ENCODE data around the gene NFS1.
"Not testable (repeated sequence)": the region's sequence is repeated elsewhere in the genome, so short reads cannot be mapped to it uniquely, and the experiment has no call there.

NFS1 gene

DNA sequence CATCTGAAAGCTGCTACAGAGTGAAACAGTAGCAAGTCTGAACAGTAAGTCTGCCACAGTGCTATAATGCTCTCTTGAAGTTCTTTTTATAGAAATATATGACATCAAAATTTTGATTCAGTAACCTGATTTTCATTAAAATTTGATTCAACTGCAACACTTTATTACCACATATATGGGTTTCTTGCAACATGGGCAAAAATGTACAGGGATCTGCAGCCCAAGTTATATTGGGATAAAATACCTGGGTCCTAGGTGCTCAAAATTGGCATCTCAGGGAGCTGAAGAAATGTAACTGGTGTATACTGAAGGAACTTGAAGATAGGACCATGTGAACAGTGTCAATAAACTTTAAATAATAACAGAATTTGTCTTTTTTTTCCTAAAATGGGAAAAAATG is 10.9 kb upstream of the NFS1 start:
- H3K4me3 ChIP-seq (ENCODE audit: low read depth, low read length): no peak overlapping the region
- TF ChIP-seq, protein P1, sequence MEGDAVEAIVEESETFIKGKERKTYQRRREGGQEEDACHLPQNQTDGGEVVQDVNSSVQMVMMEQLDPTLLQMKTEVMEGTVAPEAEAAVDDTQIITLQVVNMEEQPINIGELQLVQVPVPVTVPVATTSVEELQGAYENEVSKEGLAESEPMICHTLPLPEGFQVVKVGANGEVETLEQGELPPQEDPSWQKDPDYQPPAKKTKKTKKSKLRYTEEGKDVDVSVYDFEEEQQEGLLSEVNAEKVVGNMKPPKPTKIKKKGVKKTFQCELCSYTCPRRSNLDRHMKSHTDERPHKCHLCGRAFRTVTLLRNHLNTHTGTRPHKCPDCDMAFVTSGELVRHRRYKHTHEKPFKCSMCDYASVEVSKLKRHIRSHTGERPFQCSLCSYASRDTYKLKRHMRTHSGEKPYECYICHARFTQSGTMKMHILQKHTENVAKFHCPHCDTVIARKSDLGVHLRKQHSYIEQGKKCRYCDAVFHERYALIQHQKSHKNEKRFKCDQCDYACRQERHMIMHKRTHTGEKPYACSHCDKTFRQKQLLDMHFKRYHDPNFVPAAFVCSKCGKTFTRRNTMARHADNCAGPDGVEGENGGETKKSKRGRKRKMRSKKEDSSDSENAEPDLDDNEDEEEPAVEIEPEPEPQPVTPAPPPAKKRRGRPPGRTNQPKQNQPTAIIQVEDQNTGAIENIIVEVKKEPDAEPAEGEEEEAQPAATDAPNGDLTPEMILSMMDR (IDR thresholded peaks at IDR 0.05; ENCODE audit: borderline replicate concordance, insufficient read depth, low read depth, low read length): no peak

DNA sequence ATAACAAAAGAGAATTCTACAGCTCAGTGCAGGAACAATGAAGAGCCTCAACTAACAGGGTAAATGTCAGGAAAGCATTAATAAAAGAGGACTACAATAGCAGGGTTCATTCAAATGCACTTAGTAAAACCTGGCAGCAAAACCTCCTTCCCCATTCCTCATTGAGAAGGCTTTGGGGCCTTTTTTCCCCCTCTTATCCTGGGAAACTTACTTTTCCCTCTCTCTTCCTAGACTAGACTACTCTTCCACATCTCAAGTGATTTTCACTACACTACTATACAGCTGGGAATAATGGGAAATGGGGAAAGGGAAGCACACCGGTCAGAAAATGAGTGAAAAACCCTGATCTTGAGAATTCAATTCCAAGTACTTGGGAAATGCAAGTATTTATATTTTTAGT is 10.1 kb upstream of the NFS1 start:
- TF ChIP-seq, protein P1 (IDR thresholded peaks at IDR 0.05; ENCODE audit: borderline replicate concordance, insufficient read depth, low read depth, low read length): no peak

DNA sequence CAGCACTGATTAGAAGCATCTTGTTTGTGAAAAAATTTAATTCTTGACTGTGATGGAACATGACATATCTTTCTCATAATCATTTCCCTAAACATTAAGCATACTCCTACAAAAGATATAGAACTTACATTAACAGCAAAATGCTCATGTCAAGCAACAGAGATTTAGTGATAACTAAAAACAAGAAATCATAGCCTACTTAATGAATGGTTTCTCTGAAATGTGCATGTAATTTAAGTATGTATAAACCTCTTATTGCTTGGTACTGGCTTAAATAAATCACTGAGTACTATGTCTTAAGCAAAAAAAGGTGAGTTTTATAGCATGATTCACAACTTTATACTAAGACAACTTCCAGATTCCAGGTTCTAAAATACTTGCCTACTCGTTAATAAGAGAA is 9.3 kb upstream of the NFS1 start:
- H3K4me3 ChIP-seq (ENCODE audit: low read depth, low read length): no peak overlapping the region

More for the DNA sequence above, 10.1 kb upstream of the NFS1 start:
- no peak overlapping the region for H3K4me3 ChIP-seq (ENCODE audit: low read depth, low read length)

DNA sequence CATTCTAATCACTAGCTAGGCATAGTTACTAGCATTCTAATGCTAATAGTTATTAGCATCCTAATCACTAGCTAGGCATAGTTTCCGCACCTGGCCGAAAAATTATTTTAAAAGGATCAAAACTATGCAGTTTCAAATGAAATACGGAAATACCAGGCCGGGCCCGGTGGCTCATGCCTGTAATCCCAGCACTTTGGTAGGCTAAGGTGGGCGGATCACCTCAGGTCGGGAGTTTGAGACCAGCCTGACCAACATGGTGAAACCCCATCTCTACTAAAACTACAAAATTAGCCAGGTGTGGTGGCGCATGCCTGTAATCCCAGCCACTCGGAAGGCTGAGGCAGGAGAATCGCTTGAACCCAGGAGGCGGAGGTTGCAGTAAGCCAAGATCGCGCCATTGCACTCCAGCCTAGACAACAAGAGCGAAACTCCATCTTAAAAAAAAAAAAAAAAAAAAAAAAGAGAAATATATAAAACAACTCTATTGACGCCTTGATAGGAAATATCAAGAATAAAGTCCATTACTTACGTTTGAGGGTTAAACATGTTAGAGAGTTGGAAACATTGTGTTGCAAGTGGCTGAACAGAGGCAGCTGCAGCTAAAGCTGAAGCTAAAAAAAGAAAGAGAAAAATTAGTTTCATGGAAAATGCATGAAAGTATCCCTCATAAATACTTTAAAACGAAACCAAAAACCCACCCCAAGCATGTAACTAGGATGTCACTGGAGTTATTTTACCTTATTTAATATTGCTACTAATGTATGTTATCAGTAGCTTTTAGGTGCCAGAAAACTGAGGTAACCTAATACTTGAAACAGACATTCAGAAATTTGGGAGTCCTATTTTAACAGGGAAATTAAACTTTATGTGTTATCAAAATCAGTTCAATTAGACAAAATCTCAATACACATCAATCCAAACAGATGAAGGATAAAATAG is 7.7 kb upstream of the NFS1 start:
- not testable (repeated sequence) for H3K4me3 ChIP-seq (ENCODE audit: low read depth, low read length)

More for the DNA sequence above, 9.3 kb upstream of the NFS1 start:
- TF ChIP-seq, protein P1 (IDR thresholded peaks at IDR 0.05; ENCODE audit: borderline replicate concordance, insufficient read depth, low read depth, low read length): no peak

DNA sequence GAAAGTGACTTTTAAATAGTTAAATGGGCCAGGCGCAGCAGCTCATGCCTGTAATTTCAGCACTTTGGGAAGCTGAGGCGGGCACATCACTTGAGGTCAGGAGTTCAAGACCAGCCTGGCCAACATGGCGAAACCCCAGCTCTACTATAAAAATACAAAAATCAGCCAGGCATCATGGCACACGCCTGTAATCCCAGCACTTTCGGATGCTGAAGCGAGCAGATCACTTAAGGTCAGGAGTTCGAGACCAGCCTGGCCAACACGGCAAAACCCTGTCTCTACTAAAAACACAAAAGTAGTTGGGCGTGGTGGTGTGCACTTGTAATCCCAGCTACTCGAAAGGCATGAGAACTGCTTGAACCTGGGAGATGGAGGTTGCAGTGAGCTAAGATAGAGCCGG is 6.7 kb upstream of the NFS1 start:
- H3K4me3 ChIP-seq (ENCODE audit: low read depth, low read length): not testable (repeated sequence)

DNA sequence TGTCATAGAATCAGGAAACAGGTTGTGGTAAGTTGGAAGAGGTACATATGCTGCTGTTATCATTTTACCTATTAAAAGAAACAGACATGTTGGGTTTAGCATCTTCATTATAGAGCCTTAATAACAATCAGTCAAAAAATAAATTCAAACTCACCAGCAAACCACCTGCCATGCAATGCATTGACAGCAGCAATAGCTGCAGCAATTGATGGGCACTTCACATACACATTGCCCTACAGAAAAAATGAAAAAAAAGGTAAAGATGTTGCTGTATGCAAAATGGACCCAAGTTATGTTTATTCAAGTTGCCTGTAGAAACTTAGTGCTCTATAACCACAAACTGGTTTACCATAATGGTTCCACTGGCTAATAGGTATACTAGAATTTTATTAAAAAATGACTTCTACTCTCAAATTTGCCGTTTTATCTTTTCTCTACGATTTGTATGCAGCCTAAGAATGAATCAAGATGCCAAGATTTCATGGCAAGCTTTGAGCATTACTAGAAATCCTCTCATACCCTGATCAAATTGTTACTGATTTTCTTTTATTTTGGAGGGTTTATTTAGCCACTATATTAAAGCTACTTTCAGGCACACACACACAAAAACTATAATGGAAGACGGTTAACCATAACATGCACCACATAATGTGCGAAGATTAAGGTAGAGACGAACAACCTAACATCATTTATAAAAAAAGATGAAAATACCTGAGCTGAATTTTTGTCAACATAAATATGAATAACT is 5.5 kb upstream of the NFS1 start:
- H3K4me3 ChIP-seq (ENCODE audit: low read depth, low read length): no peak overlapping the region
- TF ChIP-seq, protein P1 (IDR thresholded peaks at IDR 0.05; ENCODE audit: borderline replicate concordance, insufficient read depth, low read depth, low read length): no peak

DNA sequence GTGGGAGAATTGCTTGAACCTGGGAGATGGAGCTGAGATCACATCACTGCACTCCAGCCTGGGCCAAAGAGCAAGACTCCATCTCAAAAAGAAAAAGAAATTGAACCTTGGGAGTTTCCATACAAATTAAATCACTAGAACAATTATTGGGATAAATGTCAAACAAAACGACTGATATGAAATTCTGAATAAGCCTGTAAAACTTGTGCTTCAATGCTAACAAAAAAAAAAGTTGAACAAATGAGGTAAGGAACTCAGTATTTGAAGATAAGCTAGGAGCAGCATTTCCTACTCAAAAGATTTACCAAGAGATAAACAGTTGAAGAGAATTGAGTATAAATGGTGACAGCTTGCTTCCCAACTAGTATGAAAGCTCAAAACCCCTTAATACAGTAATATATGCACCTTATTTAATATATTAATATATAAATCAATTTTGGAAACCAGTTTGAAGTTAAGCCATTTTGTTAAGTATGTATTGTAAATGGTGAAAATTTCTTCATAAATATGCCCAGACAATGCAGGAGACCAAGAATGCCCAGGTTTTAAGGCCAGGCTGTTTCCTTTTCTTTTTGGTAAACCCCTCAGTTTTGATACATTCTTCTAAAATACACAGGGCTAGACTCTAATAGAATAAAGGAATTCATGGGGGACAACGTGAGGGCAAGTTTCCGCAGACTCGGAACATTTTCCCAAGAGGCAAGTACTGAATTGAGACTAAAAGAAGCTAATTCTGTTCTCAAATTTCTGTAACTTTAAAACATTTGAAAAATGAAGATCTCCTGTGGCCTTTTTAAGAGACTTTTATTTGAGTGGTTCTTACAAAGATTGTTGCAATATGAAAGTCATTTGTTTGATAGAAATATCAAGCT is 3.9 kb upstream of the NFS1 start:
- H3K4me3 ChIP-seq (ENCODE audit: low read depth, low read length): no peak overlapping the region
- TF ChIP-seq, protein P1 (IDR thresholded peaks at IDR 0.05; ENCODE audit: borderline replicate concordance, insufficient read depth, low read depth, low read length): no peak
